Activated T-helper 2 cell treated with anti-CD3 and anti-CD28 coated beads, Interferon-gamma antibody, Interleukin-2, Interleukin-4, amounts not matched to agents 10 μg/mL and 5 μg/mL and 100 μg/mL, durations not matched to agents 14 hours and 24 hours and 36 hours (primary cell): ENCODE results near the gene LCOR. TPM values are rescaled to one million over a fixed set of nuclear protein-coding genes. Genes with fewer than 3 reads are reported as not detected.

ENCODE experiments used
- DNase-seq: peaks from one replicate; pipeline ENCODE4 v3.0.0; 2021; ENCODE audit warnings: low spot score
- H3K27ac Mint-ChIP-seq: one replicate; pipeline ENCODE4 v1.8.0; 2021; ENCODE audit warnings: mixed read lengths
- H3K27me3 Mint-ChIP-seq: one replicate; pipeline ENCODE4 v1.8.0; 2021; ENCODE audit warnings: low read depth, mixed read lengths
- H3K36me3 Mint-ChIP-seq: one replicate; pipeline ENCODE4 v1.8.0; 2021; ENCODE audit warnings: low read depth, mixed read lengths
- H3K4me1 Mint-ChIP-seq: one replicate; pipeline ENCODE4 v1.8.0; 2021; ENCODE audit warnings: low read depth, mixed read lengths
- H3K4me3 Mint-ChIP-seq: one replicate; pipeline ENCODE4 v1.8.0; 2021; ENCODE audit warnings: low read depth, mild to moderate bottlenecking, moderate library complexity, mixed read lengths
- H3K9me3 Mint-ChIP-seq: one replicate; pipeline ENCODE4 v1.8.0; 2021; ENCODE audit warnings: mixed read lengths
- intact Hi-C: fragments of 100-400 bp; cut with micrococcal nuclease; formaldehyde crosslinking; loops from one replicate; pipeline ENCODE4 v1.15.1; 2023
- total RNA-seq: library from RNA; stranded (reverse); gene quantifications from 2 replicates; pipeline ENCODE4 v1.2.3, GENCODE V29; 2022

The LCOR gene
- total RNA-seq, 1 donor from 2014 or later = 27.3 TPM

DNA sequence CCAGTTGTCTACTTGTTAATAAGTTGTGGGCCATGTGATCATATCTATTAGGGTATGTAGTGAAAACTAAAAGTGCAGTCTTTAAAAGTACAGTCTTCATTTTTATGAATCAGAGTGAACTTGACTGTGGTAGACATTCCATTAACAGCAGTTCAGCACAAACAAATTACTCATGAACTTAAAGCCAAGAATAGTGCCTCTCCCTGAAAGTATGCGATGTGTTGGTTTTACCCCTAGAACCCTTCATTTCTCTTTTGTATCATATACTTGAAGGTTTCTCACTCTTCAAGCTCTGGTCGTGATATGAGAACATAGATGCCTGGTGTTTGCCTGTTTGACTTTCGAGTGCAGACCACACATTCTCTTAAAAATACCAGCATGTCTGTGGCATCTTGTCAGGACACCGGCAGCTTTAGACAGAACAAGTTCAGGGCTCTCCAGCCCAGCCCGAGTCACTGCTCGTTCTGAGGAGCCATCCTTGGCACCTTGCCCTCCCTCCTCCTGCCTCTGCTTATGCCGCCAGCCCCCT, 159.3 kb downstream of the LCOR start:
- DNase-seq = no peak
- H3K4me3 Mint-ChIP-seq = no peak overlapping the region
- no peaks in the 10 kb centered on the region for H3K9me3 Mint-ChIP-seq
- H3K27me3 Mint-ChIP-seq = no peaks in the 10 kb centered on the region
- peaks cover 16% of the 10 kb centered on the region for H3K4me1 Mint-ChIP-seq
- intact Hi-C loops = no loop called here
- H3K36me3 Mint-ChIP-seq = peaks cover 4% of the 10 kb centered on the region
- no peak overlapping the region for H3K27ac Mint-ChIP-seq

DNA sequence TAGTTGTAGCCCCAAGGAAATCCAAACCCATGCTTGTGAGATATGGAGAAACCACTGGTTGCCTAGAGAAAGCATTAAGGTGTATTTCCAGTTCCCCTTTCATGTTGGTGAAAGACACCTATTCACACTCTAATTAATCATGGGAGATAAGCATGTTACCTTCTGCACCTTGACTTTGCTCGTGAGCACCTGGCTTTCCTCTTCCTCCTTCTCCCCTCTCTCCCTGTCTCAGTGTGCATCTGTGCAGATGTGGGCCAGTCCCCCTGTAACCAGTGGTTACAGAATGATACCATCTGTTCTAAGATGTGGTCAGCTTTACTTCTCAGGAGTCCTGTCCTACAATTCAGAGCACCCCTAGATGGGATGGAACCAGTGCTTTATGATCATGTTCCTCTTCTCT, 160.6 kb downstream of the LCOR start:
- Mint-ChIP-seq H3K36me3 (no peaks in the 10 kb centered on the region), H3K27me3 (no peaks in the 10 kb centered on the region), H3K9me3 (no peaks in the 10 kb centered on the region), H3K27ac (no peak overlapping the region), H3K4me1 (peaks cover 16% of the 10 kb centered on the region), H3K4me3 (no peak overlapping the region)
- no peak for DNase-seq
- intact Hi-C loops = no loop called here

DNA sequence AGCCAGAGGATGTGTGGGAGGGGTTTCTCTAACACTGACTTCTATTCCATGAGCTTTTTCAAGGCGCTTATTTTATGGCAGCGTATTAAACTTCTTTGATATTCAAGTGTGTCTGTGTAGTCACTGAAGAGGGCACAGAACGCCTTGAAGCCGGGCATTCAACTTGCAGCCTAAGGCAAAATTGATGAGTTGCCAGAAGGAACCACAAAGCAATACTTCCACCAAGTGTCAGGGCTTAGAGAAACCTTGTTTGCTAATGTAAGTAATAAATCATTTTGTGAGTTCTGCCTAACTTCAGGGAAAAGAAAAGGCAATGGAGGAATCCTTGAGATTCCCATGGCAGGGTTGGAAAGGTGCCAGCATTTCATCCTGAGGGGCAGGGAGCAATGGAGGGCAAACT, 163.8 kb downstream of the LCOR start:
- Mint-ChIP-seq H3K27ac (no peak overlapping the region), H3K9me3 (no peaks in the 10 kb centered on the region), H3K4me1 (peaks cover 16% of the 10 kb centered on the region), H3K4me3 (no peak overlapping the region), H3K27me3 (no peaks in the 10 kb centered on the region), H3K36me3 (no peaks in the 10 kb centered on the region)
- DNase-seq = no peak
- intact Hi-C loops = no loop called here

DNA sequence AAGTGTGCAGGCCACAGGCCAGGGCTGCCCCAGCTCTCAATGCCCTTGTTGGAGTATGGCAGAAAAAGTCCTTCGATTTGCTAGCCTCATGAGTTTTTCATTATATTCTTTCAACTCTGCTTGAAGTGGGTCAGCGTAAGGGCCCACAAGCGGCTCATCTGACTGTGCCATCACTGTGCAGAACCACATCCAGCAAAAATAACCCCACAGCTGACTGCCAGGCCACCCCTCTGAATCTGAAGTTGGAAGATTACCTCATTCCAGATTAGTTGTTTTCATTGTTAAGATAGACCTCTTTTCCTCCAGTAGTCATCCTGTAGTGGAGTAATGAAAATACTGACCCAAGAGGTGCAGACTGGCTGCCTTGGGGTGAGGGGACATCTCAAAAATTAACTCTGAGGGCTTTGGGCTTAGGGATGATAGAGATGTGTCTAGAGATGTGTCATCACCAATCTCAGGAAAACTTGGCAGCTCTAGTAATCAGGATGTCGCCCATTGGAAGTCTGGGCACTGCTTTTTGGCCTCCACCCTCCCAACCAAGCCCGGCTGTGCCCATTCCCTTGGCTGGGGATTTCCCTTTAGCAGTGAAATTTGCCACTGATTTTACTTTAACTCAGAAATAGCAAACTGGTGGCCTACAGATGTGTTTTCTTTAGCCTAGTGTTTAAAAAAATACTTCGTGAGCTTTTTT, 164.3 kb downstream of the LCOR start:
- no peaks in the 10 kb centered on the region for H3K27me3 Mint-ChIP-seq
- DNase-seq = no peak
- intact Hi-C loops = no loop called here
- H3K4me3 Mint-ChIP-seq = no peak overlapping the region
- no peaks in the 10 kb centered on the region for H3K36me3 Mint-ChIP-seq
- H3K27ac Mint-ChIP-seq = no peak overlapping the region
- H3K9me3 Mint-ChIP-seq = no peaks in the 10 kb centered on the region
- peaks cover 11% of the 10 kb centered on the region for H3K4me1 Mint-ChIP-seq

- Mint-ChIP-seq H3K27ac (no peak overlapping the region), H3K9me3 (no peaks in the 10 kb centered on the region), H3K4me1 (peaks cover 1% of the 10 kb centered on the region), H3K36me3 (no peaks in the 10 kb centered on the region), H3K27me3 (no peaks in the 10 kb centered on the region), H3K4me3 (no peak overlapping the region)
- intact Hi-C loops = no loop called here
- DNase-seq = no peak
Measured at GRCh38 chr10:96998329-96998888, 166.3 kb downstream of the LCOR start.

DNA sequence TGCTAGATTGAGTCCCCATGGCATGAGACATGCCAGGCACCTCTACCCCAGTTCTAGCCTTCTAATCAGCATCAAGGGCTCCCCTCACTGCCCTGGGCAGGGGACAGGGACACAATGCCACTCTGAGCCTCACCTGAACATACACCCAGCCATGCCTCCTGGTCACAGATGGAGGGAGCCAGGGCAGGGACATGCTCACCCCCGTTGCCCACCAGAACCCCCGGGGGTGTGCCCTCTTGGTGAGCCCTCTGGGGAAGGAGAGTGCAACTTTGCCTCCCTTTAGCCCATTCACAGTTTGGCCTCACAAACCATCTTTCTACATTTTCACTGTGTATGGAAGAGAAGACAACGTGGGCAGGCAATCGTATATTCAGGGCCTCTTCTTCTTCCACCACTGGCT, 167.2 kb downstream of the LCOR start:
- H3K27me3 Mint-ChIP-seq = no peaks in the 10 kb centered on the region
- H3K4me1 Mint-ChIP-seq = peaks cover 1% of the 10 kb centered on the region
- DNase-seq = no peak
- intact Hi-C loops = no loop called here
- no peak overlapping the region for H3K4me3 Mint-ChIP-seq
- H3K27ac Mint-ChIP-seq = no peak overlapping the region
- H3K36me3 Mint-ChIP-seq = no peaks in the 10 kb centered on the region
- no peaks in the 10 kb centered on the region for H3K9me3 Mint-ChIP-seq

- Mint-ChIP-seq H3K27me3 (no peaks in the 10 kb centered on the region), H3K4me1 (peaks cover 1% of the 10 kb centered on the region), H3K36me3 (no peaks in the 10 kb centered on the region), H3K9me3 (no peaks in the 10 kb centered on the region), H3K27ac (no peak overlapping the region), H3K4me3 (no peak overlapping the region)
- intact Hi-C loops = no loop called here
- DNase-seq = no peak
Measured at GRCh38 chr10:96999987-97000386, 167.9 kb downstream of the LCOR start.

DNA sequence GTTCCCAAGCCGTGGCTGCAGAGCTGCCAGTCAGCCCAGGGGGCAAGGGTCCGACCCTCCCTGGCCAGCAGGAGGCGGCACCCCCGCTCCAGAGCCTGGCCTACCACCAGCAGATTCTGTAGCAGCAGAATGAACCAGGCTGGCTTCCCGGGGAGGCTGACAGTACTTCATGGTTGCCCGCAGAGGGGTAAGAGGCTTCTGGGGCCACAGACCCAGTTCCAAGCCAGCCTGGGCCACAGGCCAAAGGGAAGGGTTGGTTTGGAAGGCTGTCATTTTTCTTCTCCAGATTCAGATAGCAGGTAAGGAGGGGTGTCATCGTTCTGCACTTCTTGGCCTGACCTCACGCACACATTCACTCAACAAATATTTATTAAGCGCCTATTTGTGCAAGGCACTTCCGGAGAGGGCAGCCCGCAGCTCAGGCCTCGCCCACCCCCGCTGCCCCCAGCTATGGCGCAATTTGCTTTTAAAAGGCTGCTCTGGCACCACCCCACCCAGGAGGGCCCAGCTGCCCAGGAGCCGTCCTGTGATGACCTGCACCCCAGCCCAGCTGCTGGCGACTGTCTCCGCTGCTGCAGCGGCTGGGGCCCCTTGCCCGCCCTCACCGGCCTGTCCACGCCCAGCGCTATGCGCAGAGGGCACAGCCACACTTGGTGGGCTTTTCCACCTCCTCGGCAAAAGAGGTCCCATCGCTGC, 168.5 kb downstream of the LCOR start:
- H3K27ac Mint-ChIP-seq = no peak overlapping the region
- no peaks in the 10 kb centered on the region for H3K27me3 Mint-ChIP-seq
- H3K9me3 Mint-ChIP-seq = peaks cover 3% of the 10 kb centered on the region
- H3K4me1 Mint-ChIP-seq = peaks cover under 1% of the 10 kb centered on the region
- DNase-seq = no peak
- H3K36me3 Mint-ChIP-seq = no peaks in the 10 kb centered on the region
- intact Hi-C loops = no loop called here
- H3K4me3 Mint-ChIP-seq = no peak overlapping the region

- Mint-ChIP-seq H3K36me3 (no peaks in the 10 kb centered on the region), H3K4me1 (no peaks in the 10 kb centered on the region), H3K27ac (no peak overlapping the region), H3K4me3 (no peak overlapping the region), H3K27me3 (no peaks in the 10 kb centered on the region), H3K9me3 (peaks cover 5% of the 10 kb centered on the region)
- intact Hi-C loops = no loop called here
- DNase-seq = no peak
Measured at GRCh38 chr10:97001183-97001991, 169.3 kb downstream of the LCOR start.

DNA sequence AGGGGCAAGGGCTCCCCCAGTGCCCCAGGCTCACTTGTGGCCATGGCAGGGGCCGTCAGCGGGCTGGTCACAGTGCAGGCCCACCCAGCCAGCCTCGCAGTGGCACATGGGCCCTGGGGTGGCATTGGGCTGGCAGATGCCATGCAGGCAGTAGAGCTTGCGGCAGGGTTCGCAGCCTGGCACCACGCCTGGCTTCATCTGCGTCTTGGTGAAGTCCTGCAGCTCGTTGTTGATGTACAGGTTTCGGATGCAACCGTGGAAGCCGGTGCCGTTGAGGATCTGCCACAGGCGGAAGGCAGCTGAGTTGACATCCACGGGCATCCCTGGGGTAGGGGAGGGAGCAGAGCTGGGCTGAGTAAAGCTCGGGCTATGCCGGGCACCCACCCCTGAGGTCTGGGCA, 170.6 kb downstream of the LCOR start:
- Mint-ChIP-seq H3K4me3 (no peak overlapping the region), H3K4me1 (no peaks in the 10 kb centered on the region), H3K27me3 (no peaks in the 10 kb centered on the region), H3K36me3 (peaks cover 9% of the 10 kb centered on the region), H3K9me3 (peaks cover 17% of the 10 kb centered on the region), H3K27ac (no peak overlapping the region)
- intact Hi-C loops = no loop called here
- no peak for DNase-seq

DNA sequence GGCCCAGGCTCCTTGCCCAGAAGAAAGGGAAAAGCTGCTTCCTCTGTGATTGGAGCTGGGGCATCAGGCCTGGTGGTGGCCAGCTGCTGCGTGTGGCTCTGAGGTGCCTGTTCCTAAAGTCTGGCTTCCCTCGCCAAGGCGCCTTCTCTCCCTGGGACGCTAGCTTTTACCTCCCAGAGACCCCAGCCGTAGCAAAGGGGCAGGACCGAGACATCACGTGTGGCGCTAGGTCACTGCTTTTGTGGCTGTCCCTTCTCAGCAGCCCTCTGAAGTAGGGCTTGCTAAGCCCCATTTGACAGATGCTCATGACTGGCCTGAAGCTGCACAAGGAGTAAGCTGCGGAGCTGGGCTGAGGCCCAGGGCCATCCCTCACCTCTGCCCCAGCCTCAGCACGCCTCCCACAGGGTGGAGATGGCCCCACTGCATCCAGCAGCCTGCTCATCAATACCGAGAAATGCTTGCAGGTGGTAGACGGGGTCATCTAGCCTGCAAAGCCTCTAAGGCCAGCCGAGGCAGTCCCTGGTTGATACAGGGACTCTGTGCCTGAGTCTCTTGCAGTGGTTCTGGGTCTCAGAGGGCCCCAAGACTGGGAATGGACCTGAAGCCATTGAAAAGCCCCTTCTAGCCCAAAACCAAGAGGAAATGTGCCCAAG, 171.2 kb downstream of the LCOR start:
- Mint-ChIP-seq H3K4me1 (no peaks in the 10 kb centered on the region), H3K27ac (no peak overlapping the region), H3K9me3 (peaks cover 22% of the 10 kb centered on the region), H3K36me3 (peaks cover 12% of the 10 kb centered on the region), H3K4me3 (no peak overlapping the region), H3K27me3 (no peaks in the 10 kb centered on the region)
- intact Hi-C loops = no loop called here
- DNase-seq = no peak

- Mint-ChIP-seq H3K36me3 (peaks cover 12% of the 10 kb centered on the region), H3K4me3 (no peak overlapping the region), H3K27me3 (no peaks in the 10 kb centered on the region), H3K27ac (no peak overlapping the region), H3K9me3 (peaks cover 22% of the 10 kb centered on the region), H3K4me1 (no peaks in the 10 kb centered on the region)
- intact Hi-C loops = no loop called here
- DNase-seq = no peak
Measured at GRCh38 chr10:97003804-97004201, 171.7 kb downstream of the LCOR start.
